WTC11 (cell line): Measurements from ENCODE around the gene PSENEN.

Experiments used
- RELA ChIP-seq: sonication (generic); formaldehyde crosslinking; IDR thresholded peaks from 2 replicates; pipeline ENCODE4 v1.8.1; 2022; ENCODE audit warnings: missing genetic modification reagents, mild to moderate bottlenecking, borderline replicate concordance
- SP1 ChIP-seq: sonication (generic); formaldehyde crosslinking; conservative IDR thresholded peaks from 2 replicates; pipeline ENCODE4 v1.8.1; 2022; ENCODE audit warnings: missing genetic modification reagents
- TEAD4 ChIP-seq: sonication (generic); formaldehyde crosslinking; IDR thresholded peaks from 2 replicates; pipeline ENCODE4 v1.8.0; 2022; ENCODE audit warnings: mild to moderate bottlenecking, missing genetic modification reagents
- TF ChIP-seq, protein P1 (sequence below): fragments of 200-600 bp; IDR thresholded peaks from 2 replicates; pipeline ENCODE4 v1.8.0; 2022; ENCODE audit warnings: antibody characterized with exemption
- TF ChIP-seq, protein P2 (sequence below): sonication (generic); formaldehyde crosslinking; conservative IDR thresholded peaks from 2 replicates; pipeline ENCODE4 v1.8.1; 2022; ENCODE audit warnings: mild to moderate bottlenecking, missing genetic modification reagents
- TF ChIP-seq, protein P3 (sequence below): sonication (generic); formaldehyde crosslinking; IDR thresholded peaks from 2 replicates; pipeline ENCODE4 v1.8.0; 2022; ENCODE audit warnings: mild to moderate bottlenecking, missing genetic modification reagents
- TF ChIP-seq, protein P4 (sequence below): sonication (generic); formaldehyde crosslinking; IDR thresholded peaks from 2 replicates; pipeline ENCODE4 v1.8.1; 2023; ENCODE audit warnings: mild to moderate bottlenecking, missing genetic modification reagents, moderate library complexity
- TF ChIP-seq, protein P5 (sequence below): fragments of 250-450 bp; sonication (Bioruptor Pico); IDR thresholded peaks from 2 replicates; pipeline ENCODE4 v2.1.2; 2022; ENCODE audit warnings: mild to moderate bottlenecking, moderate library complexity
- TF ChIP-seq, protein P6 (sequence below): sonication (generic); formaldehyde crosslinking; IDR thresholded peaks from 2 replicates; pipeline ENCODE4 v1.8.0; 2022; ENCODE audit warnings: mild to moderate bottlenecking, missing genetic modification reagents
- TF ChIP-seq, protein P7 (sequence below): sonication (generic); formaldehyde crosslinking; IDR thresholded peaks from 2 replicates; pipeline ENCODE4 v1.8.1; 2023; ENCODE audit warnings: mild to moderate bottlenecking, missing genetic modification reagents, moderate library complexity

DNA sequence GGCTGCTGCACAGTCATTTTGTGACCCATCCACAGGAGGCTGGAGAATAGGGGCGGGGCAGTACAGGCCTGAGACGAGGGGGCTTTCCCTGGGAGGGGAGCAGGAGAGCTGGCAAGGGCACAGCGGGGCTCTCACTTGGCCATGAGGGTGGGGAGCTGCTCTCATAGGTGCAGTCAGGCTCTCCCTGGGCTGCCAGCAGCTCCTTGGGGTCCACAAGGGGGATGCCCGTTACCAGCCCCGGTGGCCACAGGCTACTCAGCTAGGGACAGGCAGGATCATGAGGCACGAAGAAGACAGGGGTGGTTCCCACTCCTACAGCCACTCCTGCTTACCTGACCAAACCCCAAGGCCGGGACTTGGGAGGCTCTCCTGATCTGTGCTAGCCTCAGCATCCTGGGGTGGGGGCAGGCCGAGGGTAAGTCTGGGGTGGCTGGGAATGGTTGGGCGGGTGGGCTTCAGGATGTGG is 46.4 kb downstream of the PSENEN start:
- TF ChIP-seq SP1 (no peak), TEAD4 (no peak), RELA (no peak)
- TF ChIP-seq, protein P1, sequence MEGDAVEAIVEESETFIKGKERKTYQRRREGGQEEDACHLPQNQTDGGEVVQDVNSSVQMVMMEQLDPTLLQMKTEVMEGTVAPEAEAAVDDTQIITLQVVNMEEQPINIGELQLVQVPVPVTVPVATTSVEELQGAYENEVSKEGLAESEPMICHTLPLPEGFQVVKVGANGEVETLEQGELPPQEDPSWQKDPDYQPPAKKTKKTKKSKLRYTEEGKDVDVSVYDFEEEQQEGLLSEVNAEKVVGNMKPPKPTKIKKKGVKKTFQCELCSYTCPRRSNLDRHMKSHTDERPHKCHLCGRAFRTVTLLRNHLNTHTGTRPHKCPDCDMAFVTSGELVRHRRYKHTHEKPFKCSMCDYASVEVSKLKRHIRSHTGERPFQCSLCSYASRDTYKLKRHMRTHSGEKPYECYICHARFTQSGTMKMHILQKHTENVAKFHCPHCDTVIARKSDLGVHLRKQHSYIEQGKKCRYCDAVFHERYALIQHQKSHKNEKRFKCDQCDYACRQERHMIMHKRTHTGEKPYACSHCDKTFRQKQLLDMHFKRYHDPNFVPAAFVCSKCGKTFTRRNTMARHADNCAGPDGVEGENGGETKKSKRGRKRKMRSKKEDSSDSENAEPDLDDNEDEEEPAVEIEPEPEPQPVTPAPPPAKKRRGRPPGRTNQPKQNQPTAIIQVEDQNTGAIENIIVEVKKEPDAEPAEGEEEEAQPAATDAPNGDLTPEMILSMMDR, result no peak
- TF ChIP-seq, protein P2, sequence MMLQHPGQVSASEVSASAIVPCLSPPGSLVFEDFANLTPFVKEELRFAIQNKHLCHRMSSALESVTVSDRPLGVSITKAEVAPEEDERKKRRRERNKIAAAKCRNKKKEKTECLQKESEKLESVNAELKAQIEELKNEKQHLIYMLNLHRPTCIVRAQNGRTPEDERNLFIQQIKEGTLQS (CRISPR knock-in tag), result no peak
- TF ChIP-seq, protein P3, sequence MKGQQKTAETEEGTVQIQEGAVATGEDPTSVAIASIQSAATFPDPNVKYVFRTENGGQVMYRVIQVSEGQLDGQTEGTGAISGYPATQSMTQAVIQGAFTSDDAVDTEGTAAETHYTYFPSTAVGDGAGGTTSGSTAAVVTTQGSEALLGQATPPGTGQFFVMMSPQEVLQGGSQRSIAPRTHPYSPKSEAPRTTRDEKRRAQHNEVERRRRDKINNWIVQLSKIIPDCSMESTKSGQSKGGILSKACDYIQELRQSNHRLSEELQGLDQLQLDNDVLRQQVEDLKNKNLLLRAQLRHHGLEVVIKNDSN, result no peak
- TF ChIP-seq, protein P4, sequence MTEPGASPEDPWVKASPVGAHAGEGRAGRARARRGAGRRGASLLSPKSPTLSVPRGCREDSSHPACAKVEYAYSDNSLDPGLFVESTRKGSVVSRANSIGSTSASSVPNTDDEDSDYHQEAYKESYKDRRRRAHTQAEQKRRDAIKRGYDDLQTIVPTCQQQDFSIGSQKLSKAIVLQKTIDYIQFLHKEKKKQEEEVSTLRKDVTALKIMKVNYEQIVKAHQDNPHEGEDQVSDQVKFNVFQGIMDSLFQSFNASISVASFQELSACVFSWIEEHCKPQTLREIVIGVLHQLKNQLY (CRISPR knock-in tag), result no peak
- TF ChIP-seq, protein P5, sequence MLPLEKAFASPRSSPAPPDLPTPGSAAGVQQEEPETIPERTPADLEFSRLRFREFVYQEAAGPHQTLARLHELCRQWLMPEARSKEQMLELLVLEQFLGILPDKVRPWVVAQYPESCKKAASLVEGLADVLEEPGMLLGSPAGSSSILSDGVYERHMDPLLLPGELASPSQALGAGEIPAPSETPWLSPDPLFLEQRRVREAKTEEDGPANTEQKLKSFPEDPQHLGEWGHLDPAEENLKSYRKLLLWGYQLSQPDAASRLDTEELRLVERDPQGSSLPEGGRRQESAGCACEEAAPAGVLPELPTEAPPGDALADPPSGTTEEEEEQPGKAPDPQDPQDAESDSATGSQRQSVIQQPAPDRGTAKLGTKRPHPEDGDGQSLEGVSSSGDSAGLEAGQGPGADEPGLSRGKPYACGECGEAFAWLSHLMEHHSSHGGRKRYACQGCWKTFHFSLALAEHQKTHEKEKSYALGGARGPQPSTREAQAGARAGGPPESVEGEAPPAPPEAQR (CRISPR knock-in tag), result no peak
- TF ChIP-seq, protein P6, sequence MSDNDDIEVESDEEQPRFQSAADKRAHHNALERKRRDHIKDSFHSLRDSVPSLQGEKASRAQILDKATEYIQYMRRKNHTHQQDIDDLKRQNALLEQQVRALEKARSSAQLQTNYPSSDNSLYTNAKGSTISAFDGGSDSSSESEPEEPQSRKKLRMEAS, result no peak
- TF ChIP-seq, protein P7, sequence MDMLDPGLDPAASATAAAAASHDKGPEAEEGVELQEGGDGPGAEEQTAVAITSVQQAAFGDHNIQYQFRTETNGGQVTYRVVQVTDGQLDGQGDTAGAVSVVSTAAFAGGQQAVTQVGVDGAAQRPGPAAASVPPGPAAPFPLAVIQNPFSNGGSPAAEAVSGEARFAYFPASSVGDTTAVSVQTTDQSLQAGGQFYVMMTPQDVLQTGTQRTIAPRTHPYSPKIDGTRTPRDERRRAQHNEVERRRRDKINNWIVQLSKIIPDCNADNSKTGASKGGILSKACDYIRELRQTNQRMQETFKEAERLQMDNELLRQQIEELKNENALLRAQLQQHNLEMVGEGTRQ (CRISPR knock-in tag), result no peak
